ENCODE measurements around the gene FBN1.

FBN1 gene

DNA sequence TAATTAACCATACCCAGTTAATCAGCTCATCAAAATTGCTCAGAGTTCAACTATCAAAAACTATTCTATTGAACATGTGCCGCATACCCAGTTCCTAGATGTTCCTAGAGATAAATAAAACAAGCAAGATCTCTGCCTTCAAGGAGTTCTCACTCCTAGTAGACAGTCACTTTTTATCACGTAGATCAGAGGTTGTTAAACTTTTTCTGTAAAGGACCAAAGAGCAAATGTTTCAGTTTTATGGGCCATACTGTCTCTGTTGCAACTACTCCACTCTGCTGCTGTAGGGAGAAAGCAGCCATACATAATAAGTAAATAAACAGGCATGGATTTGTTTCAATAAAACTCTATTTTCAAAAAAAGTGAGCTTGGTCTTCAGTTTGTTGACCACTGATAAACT, 7.9 kb downstream of the FBN1 start:
- H3K36me3 ChIP-seq (ENCODE audit: control insufficient read depth, insufficient read depth, low read length): no peaks in the 10 kb centered on the region
- no peaks in the 10 kb centered on the region for H3K79me2 ChIP-seq
- H3K27ac ChIP-seq: no peak overlapping the region
- no peaks in the 10 kb centered on the region for H3K27me3 ChIP-seq (ENCODE audit: control insufficient read depth, insufficient read depth, low read length)
- TF ChIP-seq CTCF (IDR thresholded peaks at IDR 0.05): no peak
- H3K9ac ChIP-seq: no peak overlapping the region
- H3K4me2 ChIP-seq (ENCODE audit: low read length): no peak overlapping the region
- H3K9me3 ChIP-seq (ENCODE audit: control insufficient read depth, low read length): no peaks in the 10 kb centered on the region
- H3K4me3 ChIP-seq (ENCODE audit: low read depth, low read length): no peak overlapping the region
- H2AFZ ChIP-seq: no peak overlapping the region
- no peaks in the 10 kb centered on the region for H3K4me1 ChIP-seq

DNA sequence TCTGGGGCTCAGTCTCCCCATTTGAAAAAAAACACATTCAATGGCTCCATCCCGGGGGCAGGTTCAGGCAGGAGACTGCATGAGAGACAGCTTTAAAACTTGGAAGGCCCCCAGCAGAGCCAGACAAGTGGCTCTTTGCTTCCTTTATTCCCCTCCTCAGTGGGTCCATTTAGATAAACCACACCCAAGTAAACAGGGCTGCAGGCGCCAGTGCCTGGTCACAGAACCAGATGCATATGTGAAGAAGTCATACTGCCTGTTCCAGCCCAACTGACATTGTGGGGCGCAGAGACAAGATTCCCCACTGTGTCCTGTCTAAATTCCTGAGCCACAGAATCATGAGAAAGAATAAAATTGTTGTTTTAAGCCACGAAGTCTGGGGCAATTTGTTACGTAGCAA, 9.0 kb downstream of the FBN1 start:
- no peak for TF ChIP-seq CTCF (IDR thresholded peaks at IDR 0.05)

DNA sequence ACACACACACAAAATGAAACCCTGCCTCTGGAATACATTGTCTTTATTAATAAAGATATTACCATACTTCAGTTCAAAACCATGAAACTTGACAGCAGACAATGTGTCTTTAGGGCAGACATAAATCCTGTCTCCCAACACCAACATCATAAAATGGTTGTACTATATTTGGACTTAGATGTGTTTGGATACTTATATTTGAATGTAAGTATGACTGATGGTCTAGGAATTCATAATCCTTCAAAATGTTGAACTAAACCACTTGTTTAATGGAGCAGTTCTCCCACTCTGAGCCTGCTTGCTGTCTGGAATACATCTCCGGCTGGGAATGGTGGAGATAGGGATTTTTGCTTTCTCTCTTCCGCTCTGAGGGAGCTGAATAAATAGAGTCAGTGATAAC, 10.6 kb downstream of the FBN1 start:
- Histone ChIP-seq H3K4me1 (no peaks in the 10 kb centered on the region), H3K36me3 (ENCODE audit: control insufficient read depth, insufficient read depth, low read length) (no peaks in the 10 kb centered on the region), H3K4me3 (ENCODE audit: low read depth, low read length) (no peak overlapping the region), H2AFZ (no peak overlapping the region), H3K27ac (no peak overlapping the region), H3K27me3 (ENCODE audit: control insufficient read depth, insufficient read depth, low read length) (no peaks in the 10 kb centered on the region), H3K9me3 (ENCODE audit: control insufficient read depth, low read length) (no peaks in the 10 kb centered on the region), H3K9ac (no peak overlapping the region), H3K79me2 (no peaks in the 10 kb centered on the region), H3K4me2 (ENCODE audit: low read length) (no peak overlapping the region)
- no peak for TF ChIP-seq CTCF (IDR thresholded peaks at IDR 0.05)

More for the DNA sequence above, 9.0 kb downstream of the FBN1 start:
- Histone ChIP-seq H3K27ac (no peak overlapping the region), H3K4me1 (no peaks in the 10 kb centered on the region), H3K4me2 (ENCODE audit: low read length) (no peak overlapping the region), H2AFZ (no peak overlapping the region), H3K27me3 (ENCODE audit: control insufficient read depth, insufficient read depth, low read length) (no peaks in the 10 kb centered on the region), H3K36me3 (ENCODE audit: control insufficient read depth, insufficient read depth, low read length) (no peaks in the 10 kb centered on the region), H3K9me3 (ENCODE audit: control insufficient read depth, low read length) (no peaks in the 10 kb centered on the region), H3K9ac (no peak overlapping the region), H3K4me3 (ENCODE audit: low read depth, low read length) (no peak overlapping the region), H3K79me2 (no peaks in the 10 kb centered on the region)

DNA sequence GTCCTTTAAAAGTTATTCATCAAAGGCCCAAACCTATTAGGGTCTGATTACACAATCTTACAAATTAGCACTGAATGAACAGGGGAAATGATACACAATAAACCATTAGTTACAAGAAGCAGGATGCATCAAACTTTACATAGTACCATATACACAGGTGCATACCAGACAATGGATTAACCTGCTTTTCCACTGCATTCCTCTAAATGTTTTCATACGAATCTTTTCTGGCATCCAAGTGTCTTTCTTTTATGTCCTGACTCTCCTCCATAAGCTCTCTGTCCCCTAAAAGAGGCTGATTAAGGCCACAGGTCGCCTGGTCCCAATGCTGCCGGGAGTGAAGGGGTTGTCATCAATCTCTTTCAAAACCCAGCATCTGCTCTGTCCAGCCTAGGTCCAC, 11.4 kb downstream of the FBN1 start:
- Histone ChIP-seq H3K4me1 (no peaks in the 10 kb centered on the region), H3K4me3 (ENCODE audit: low read depth, low read length) (no peak overlapping the region), H3K27me3 (ENCODE audit: control insufficient read depth, insufficient read depth, low read length) (no peaks in the 10 kb centered on the region), H2AFZ (no peak overlapping the region), H3K36me3 (ENCODE audit: control insufficient read depth, insufficient read depth, low read length) (no peaks in the 10 kb centered on the region), H3K79me2 (no peaks in the 10 kb centered on the region), H3K4me2 (ENCODE audit: low read length) (no peak overlapping the region), H3K27ac (no peak overlapping the region), H3K9ac (no peak overlapping the region), H3K9me3 (ENCODE audit: control insufficient read depth, low read length) (no peaks in the 10 kb centered on the region)
- no peak for TF ChIP-seq CTCF (IDR thresholded peaks at IDR 0.05)

DNA sequence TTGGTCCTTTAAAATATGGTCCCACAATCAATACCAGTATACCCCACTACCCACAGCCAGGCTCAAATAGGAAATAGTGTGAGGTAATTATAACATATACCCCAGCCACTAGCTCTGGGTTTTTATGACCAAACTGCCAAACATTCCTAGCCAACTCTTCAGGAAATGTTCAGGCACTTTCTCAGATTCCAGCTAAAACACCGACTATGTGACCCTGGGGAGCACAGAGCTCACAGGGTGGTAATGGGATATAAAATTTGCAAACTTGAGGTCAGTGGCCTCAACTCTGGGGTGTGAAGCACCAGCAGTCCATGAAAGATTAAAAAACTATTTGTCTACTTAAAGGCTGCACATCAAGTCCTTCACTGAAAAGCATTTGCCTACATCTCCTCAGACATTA, 12.9 kb downstream of the FBN1 start:
- H3K4me1 ChIP-seq: no peaks in the 10 kb centered on the region
- no peaks in the 10 kb centered on the region for H3K79me2 ChIP-seq
- H3K4me2 ChIP-seq (ENCODE audit: low read length): no peak overlapping the region
- no peaks in the 10 kb centered on the region for H3K36me3 ChIP-seq (ENCODE audit: control insufficient read depth, insufficient read depth, low read length)
- no peak overlapping the region for H2AFZ ChIP-seq
- no peak overlapping the region for H3K27ac ChIP-seq
- no peaks in the 10 kb centered on the region for H3K27me3 ChIP-seq (ENCODE audit: control insufficient read depth, insufficient read depth, low read length)
- H3K4me3 ChIP-seq (ENCODE audit: low read depth, low read length): no peak overlapping the region
- H3K9ac ChIP-seq: no peak overlapping the region
- no peaks in the 10 kb centered on the region for H3K9me3 ChIP-seq (ENCODE audit: control insufficient read depth, low read length)
- no peak for TF ChIP-seq CTCF (IDR thresholded peaks at IDR 0.05)

Measured in parathyroid adenoma (tissue), 2 donors.